GM12878 (cell line): Measurements from ENCODE around the gene OR10G2. TPM values are rescaled to one million over a fixed set of nuclear protein-coding genes. Genes with fewer than 3 reads are reported as not detected.

ENCODE experiments used
- ATAC-seq: fragments of 200-7000 bp; cut with Tn5 transposase; 3 replicates; pipeline ENCODE4 v1.9.1; 2020; ENCODE audit warnings: mild to moderate bottlenecking, moderate library complexity
- BruUV-seq: library from RNA; stranded (reverse); fragments of 400-500 nt; replicated peaks from 2 replicates; lab custom pipeline; 2021; lab: Mats Ljungman, UMichigan
- CTCF ChIA-PET: fragments of 300-600 bp; sonication (Branson Sonifier 250); formaldehyde crosslinking; extraction: SDS; loops from one replicate; lab custom pipeline; 2021; ENCODE audit warnings: inconsistent platforms; lab: Yijun Ruan, JAX
- POLR2A ChIA-PET: fragments of 350-600 bp; formaldehyde crosslinking; extraction: SDS; loops from one replicate; lab custom pipeline; 2021; ENCODE audit warnings: inconsistent platforms; lab: Charles Lee
- RAD21 ChIA-PET: fragments of 300-600 bp; sonication (Branson Sonifier 250); formaldehyde crosslinking; loops from one replicate; lab custom pipeline; 2023; ENCODE audit warnings: antibody characterized with exemption; ENCODE audit not compliant: unreplicated experiment; lab: Charles Lee
- SMC1A ChIA-PET: fragments of 300-600 bp; sonication (Branson Sonifier 250); formaldehyde crosslinking; loops from one replicate; lab custom pipeline; 2023; ENCODE audit not compliant: unreplicated experiment, uncharacterized antibody; lab: Charles Lee
- DNase-seq: peaks from one replicate; pipeline ENCODE4 v3.0.0-alpha.2; 2011; ENCODE audit warnings: low read depth, low spot score
- FAIRE-seq: peaks from 3 replicates; lab custom pipeline; 2011; peaks lifted over from hg19 to GRCh38; lab: Jason Lieb, UNC
- H2AFZ ChIP-seq: 2 replicates; pipeline ENCODE4 v1.6.0; 2011; ENCODE audit warnings: low read depth, low read length, control low read depth; ENCODE audit not compliant: control insufficient read depth
- H3K27ac ChIP-seq: 2 replicates; pipeline ENCODE4 v1.5.1; 2011; ENCODE audit warnings: control low read depth; ENCODE audit not compliant: control insufficient read depth, insufficient read depth
- H3K27me3 ChIP-seq, 2 experiments: replicated peaks in 1 of 2; 2 replicates each; pipeline versions ENCODE4 v1.6.0 to v1.6.1; 2011; ENCODE audit warnings: low read length in 1 of 2; ENCODE audit not compliant: control insufficient read depth in 2 of 2, insufficient read depth in 2 of 2
- H3K36me3 ChIP-seq, 2 experiments: 2 replicates each; pipeline ENCODE4 v1.5.1; 2011; ENCODE audit warnings: low read length in 1 of 2; ENCODE audit not compliant: control insufficient read depth in 2 of 2, insufficient read depth in 2 of 2
- H3K4me1 ChIP-seq: 2 replicates; pipeline ENCODE4 v1.6.1; 2011; ENCODE audit warnings: mild to moderate bottlenecking, low read length, moderate library complexity, mixed read lengths; ENCODE audit not compliant: control insufficient read depth, insufficient read depth
- H3K4me2 ChIP-seq: 2 replicates; pipeline ENCODE4 v1.6.0; 2011; ENCODE audit warnings: control low read depth; ENCODE audit not compliant: control insufficient read depth, insufficient read depth
- H3K4me3 ChIP-seq: fragments of 200-600 bp; sonication (generic); 2 replicates; pipeline ENCODE4 v1.5.1; 2016
- H3K79me2 ChIP-seq: 2 replicates; pipeline ENCODE4 v1.6.0; 2011; ENCODE audit warnings: low read length; ENCODE audit not compliant: control insufficient read depth, insufficient read depth
- H3K9ac ChIP-seq: 2 replicates; pipeline ENCODE4 v1.8.0; 2011; ENCODE audit warnings: low read length, control low read depth, mixed read lengths; ENCODE audit not compliant: control insufficient read depth, insufficient read depth
- H3K9me3 ChIP-seq: replicated peaks from 3 replicates; pipeline ENCODE4 v1.5.1; 2011; ENCODE audit warnings: mild to moderate bottlenecking, low read length; ENCODE audit not compliant: control insufficient read depth, insufficient read depth
- H4K20me1 ChIP-seq: 2 replicates; pipeline ENCODE4 v1.6.0; 2011; ENCODE audit not compliant: control insufficient read depth, insufficient read depth
- BCL11A ChIP-seq: IDR thresholded peaks from 2 replicates; pipeline ENCODE4 v1.6.1; 2011; ENCODE audit warnings: low read depth, low read length
- BRCA1 ChIP-seq: IDR thresholded peaks from 2 replicates; pipeline ENCODE4 v1.6.1; 2011; ENCODE audit warnings: low read depth, low read length, improper control_type of control experiment
- CBFB ChIP-seq: IDR thresholded peaks from 2 replicates; pipeline ENCODE4 v1.6.1; 2016; ENCODE audit warnings: antibody characterized with exemption, low read depth
- HDAC2 ChIP-seq: fragments of 200-600 bp; sonication (generic); IDR thresholded peaks from 2 replicates; pipeline ENCODE4 v1.6.1; 2017
- NR2C1 ChIP-seq: fragments of 450-650 bp; IDR thresholded peaks from 2 replicates; pipeline ENCODE4 v1.6.1; 2017; ENCODE audit warnings: antibody characterized with exemption, mild to moderate bottlenecking, moderate library complexity
- POU2F2 ChIP-seq: IDR thresholded peaks from 3 replicates; pipeline ENCODE4 v1.6.1; 2011; ENCODE audit warnings: low read depth, mild to moderate bottlenecking, low read length, borderline replicate concordance
- RCOR1 ChIP-seq: conservative IDR thresholded peaks from 2 replicates; pipeline ENCODE4 v1.6.1; 2012; ENCODE audit warnings: low read depth, low read length, improper control_type of control experiment
- RFX5 ChIP-seq: IDR thresholded peaks from 2 replicates; pipeline ENCODE4 v1.6.1; 2011; ENCODE audit warnings: low read depth, low read length, improper control_type of control experiment
- RUNX3 ChIP-seq: IDR thresholded peaks from 2 replicates; pipeline ENCODE4 v1.6.1; 2012; ENCODE audit warnings: low read length, inconsistent platforms
- ZNF384 ChIP-seq: IDR thresholded peaks from 2 replicates; pipeline ENCODE4 v1.6.1; 2012; ENCODE audit warnings: low read depth, mild to moderate bottlenecking, low read length, improper control_type of control experiment, borderline replicate concordance
- WGBS: methylation state at CpG from one replicate; pipeline ENCODE4 v1.1.6; 2016; ENCODE audit warnings: low lambda C conversion rate; ENCODE audit not compliant: insufficient replicate concordance, insufficient coverage; ENCODE audit errors: missing lambda C conversion rate; 5-methylcytosine and 5-hydroxymethylcytosine counted together
- in situ Hi-C: fragments of 300-500 bp; cut with MboI; formaldehyde crosslinking; loops from 9 replicates; pipeline ENCODE4 v1.14.3; 2018; ENCODE audit warnings: mixed read lengths
- intact Hi-C: fragments of 100-400 bp; cut with micrococcal nuclease; formaldehyde crosslinking; loops from one replicate; pipeline ENCODE4 v1.14.2; 2022; ENCODE audit not compliant: unreplicated experiment
- polyA plus RNA-seq, 11 experiments: library from polyadenylated mRNA; depleted of rRNA in 4 of 11; unstranded in 6 of 11; stranded (reverse) in 5 of 11; fragments of >200 nt; fragmentation: Nextera tagmentation in 4 of 11; fragmentation: Illumina TruSeq in 1 of 11; extraction: Ambion mirVana in 4 of 11; extraction: Trizol in 1 of 11; gene quantifications; 1 replicate in 1 of 11; 2 replicates in 10 of 11; pipeline versions ENCODE4 v1.2.1 to v1.2.3, GENCODE V29; 2011 to 2016; ENCODE audit warnings: inconsistent platforms in 2 of 11, missing spikeins in 2 of 11, low read depth in 1 of 11
- total RNA-seq, 4 experiments: library from RNA; depleted of rRNA in 3 of 4; stranded (reverse); fragments of >200 nt in 3 of 4; fragmentation: Illumina TruSeq in 1 of 4; extraction: Trizol in 1 of 4; gene quantifications; 2 replicates each; pipeline versions ENCODE4 v1.2.1 to v1.2.3, GENCODE V29; 2013 to 2021

Gene OR10G2
- total and polyA plus RNA-seq, 10 of the 15 experiments (the other 5 are each of a cell fraction or from before 2014, with no cell fraction given), result not detected

DNA sequence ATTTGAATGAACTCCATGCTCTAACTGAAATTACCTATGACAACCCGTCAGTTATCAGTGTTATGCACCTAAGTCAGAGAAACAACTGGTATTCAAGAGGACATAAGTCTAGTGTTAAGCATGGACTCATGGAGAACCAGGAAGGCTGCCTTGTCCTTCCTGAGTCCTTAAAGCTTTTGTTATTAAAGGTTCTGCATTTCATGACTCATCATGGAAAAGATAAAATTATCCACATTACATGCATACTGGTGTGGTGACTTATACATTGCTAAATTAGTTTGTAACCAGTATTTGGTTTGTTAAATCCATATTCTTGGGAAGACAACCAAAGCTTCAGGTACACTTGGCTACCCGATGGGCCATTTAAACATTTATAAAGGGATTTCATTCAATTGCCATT, 45.3 kb upstream of the OR10G2 start:
- POLR2A ChIA-PET, result no interaction called here
- intact Hi-C loops (no loop called here), in situ Hi-C loops (no loop called here)
- FAIRE-seq, result no peak
- CTCF ChIA-PET, result interaction anchor here (1.7 kb wide), 1 partner anchor 31 kb away, joined by 3 read pairs; no protein-coding TSS in a partner anchor
- Histone ChIP-seq H3K27me3 (no peaks in the 10 kb centered on the region), H3K9ac (no peak overlapping the region), H3K4me1 (no peaks in the 10 kb centered on the region), H4K20me1 (no peaks in the 10 kb centered on the region), H3K4me3 (no peak overlapping the region), H3K4me2 (no peak overlapping the region), H3K36me3 (no peaks in the 10 kb centered on the region), H3K27ac (no peak overlapping the region), H3K79me2 (no peaks in the 10 kb centered on the region), H2AFZ (no peak overlapping the region)
- no peak for DNase-seq
- SMC1A ChIA-PET, result no interaction called here
- WGBS, result 24% methylated on average over 2 of the region's 2 CpGs
- no TSS peak for BruUV-seq
- TF ChIP-seq RCOR1 (no peak), HDAC2 (no peak)
- TF ChIP-seq, all 136 proteins: peak for 0
- RAD21 ChIA-PET, result no interaction called here
- no peaks in the 10 kb centered on the region; the same call in 2 of the 3 replicates for H3K9me3 ChIP-seq
- no peak for ATAC-seq

DNA sequence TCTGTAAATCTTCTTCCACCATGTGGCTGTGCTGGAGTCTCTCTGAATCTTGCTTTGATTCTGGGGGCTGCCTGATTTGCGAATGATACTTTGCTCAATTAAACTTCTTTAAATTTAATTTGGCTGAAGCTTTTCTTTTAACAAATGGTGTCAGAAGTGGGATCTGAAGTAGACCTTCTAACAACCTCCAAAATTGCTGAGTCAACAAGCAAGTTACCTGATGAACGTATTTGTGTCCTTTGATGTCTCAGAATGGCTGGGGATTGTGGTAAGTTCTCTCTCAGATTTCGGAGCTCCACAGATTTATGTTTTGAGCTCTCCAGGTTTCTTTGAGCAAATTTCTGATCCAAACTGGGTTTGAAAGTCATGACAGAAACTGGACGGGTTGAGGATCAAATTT, 40.8 kb upstream of the OR10G2 start:
- no peak for FAIRE-seq
- no peak for TF ChIP-seq BRCA1
- no peak for TF ChIP-seq RFX5
- TF ChIP-seq ZNF384, result no peak
- TF ChIP-seq RUNX3, result no peak
- no peak for TF ChIP-seq BCL11A
- TF ChIP-seq POU2F2, result no peak
- TF ChIP-seq NR2C1, result no peak
- no peak for TF ChIP-seq CBFB
- POLR2A ChIA-PET, result no interaction called here

More for the DNA sequence above, 40.8 kb upstream of the OR10G2 start:
- SMC1A ChIA-PET, result no interaction called here
- no TSS peak for BruUV-seq
- no peak overlapping the region for H3K9ac ChIP-seq
- H3K36me3 ChIP-seq, result no peaks in the 10 kb centered on the region
- in situ Hi-C loops, result no loop called here
- no peaks in the 10 kb centered on the region for H3K79me2 ChIP-seq
- ATAC-seq (no peak), DNase-seq (no peak)
- no peak overlapping the region for H3K4me3 ChIP-seq
- RAD21 ChIA-PET, result no interaction called here
- WGBS, result 28% methylated on average over 4 of the region's 4 CpGs
- intact Hi-C loops, result no loop called here
- H4K20me1 ChIP-seq, result no peaks in the 10 kb centered on the region
- H3K27ac ChIP-seq, result no peak overlapping the region
- CTCF ChIA-PET, result no interaction called here
- H2AFZ ChIP-seq, result no peak overlapping the region
- H3K27me3 ChIP-seq, result peaks cover 0 to 1% of the 10 kb centered on the region in 2 experiments; a peak in 1 of 4 replicates
- no peaks in the 10 kb centered on the region; the same call in 2 of the 3 replicates for H3K9me3 ChIP-seq
- no peak overlapping the region for H3K4me2 ChIP-seq
- no peaks in the 10 kb centered on the region for H3K4me1 ChIP-seq
